ENCODE data around the gene MICAL2.

MICAL2 gene

GRCh38 chr11:12237381-12237784, 127.0 kb downstream of the MICAL2 start:
- peak in 1 of 10 donors; percentile 10 for DNase-seq

GRCh38 chr11:12238420-12238819, 128.0 kb downstream of the MICAL2 start:
- DNase-seq: no peak
- intact Hi-C loops (cut with DNase I): no loop called here

More at GRCh38 chr11:12237381-12237784, 127.0 kb downstream of the MICAL2 start:
- intact Hi-C loops (cut with DNase I): loop anchor here (2.0 kb wide), 1 partner anchor 149 kb away; no protein-coding TSS in a partner anchor

GRCh38 chr11:12239396-12239795, 129.0 kb downstream of the MICAL2 start:
- peak in 1 of 10 donors; percentile 28 for DNase-seq
- intact Hi-C loops (cut with DNase I): no loop called here

GRCh38 chr11:12239804-12240371, 129.5 kb downstream of the MICAL2 start:
- DNase-seq: peak in 1 of 10 donors; percentile 14
- intact Hi-C loops (cut with DNase I): no loop called here

GRCh38 chr11:12240677-12241076, 130.3 kb downstream of the MICAL2 start:
- DNase-seq: peak in 1 of 10 donors; percentile 84
- intact Hi-C loops (cut with DNase I): no loop called here

- DNase-seq: peak in 1 of 10 donors; percentile 47
- intact Hi-C loops (cut with DNase I): no loop called here
These were observed 131.0 kb downstream of the MICAL2 start for GRCh38 chr11:12241401-12241800.

GRCh38 chr11:12241971-12242672, 131.7 kb downstream of the MICAL2 start:
- peak in 1 of 10 donors; percentile 76 for DNase-seq
- intact Hi-C loops (cut with DNase I): no loop called here

GRCh38 chr11:12242966-12243365, 132.6 kb downstream of the MICAL2 start:
- intact Hi-C loops (cut with DNase I): no loop called here
- peak in 1 of 10 donors; percentile 1 for DNase-seq

GRCh38 chr11:12243486-12243885, 133.1 kb downstream of the MICAL2 start:
- intact Hi-C loops (cut with DNase I): no loop called here
- peak in 5 of 10 donors; percentile 41 to 90 (median 70) for DNase-seq

GRCh38 chr11:12243911-12244550, 133.6 kb downstream of the MICAL2 start:
- intact Hi-C loops (cut with DNase I): no loop called here

GRCh38 chr11:12245091-12245490, 134.7 kb downstream of the MICAL2 start:
- intact Hi-C loops (cut with DNase I): no loop called here
- DNase-seq: peak in 4 of 10 donors; percentile 57 to 92 (median 82)

More at GRCh38 chr11:12243911-12244550, 133.6 kb downstream of the MICAL2 start:
- DNase-seq: peak in 6 of 10 donors; percentile 28 to 92 (median 72)

- peak in 1 of 10 donors; percentile 26 for DNase-seq
- intact Hi-C loops (cut with DNase I): no loop called here
These were observed 135.2 kb downstream of the MICAL2 start for GRCh38 chr11:12245549-12246016.

- peak in 3 of 10 donors; percentile 26 to 76 (median 66) for DNase-seq
- intact Hi-C loops (cut with DNase I): no loop called here
These were observed 135.8 kb downstream of the MICAL2 start for GRCh38 chr11:12246147-12246546.

GRCh38 chr11:12246989-12247388, 136.6 kb downstream of the MICAL2 start:
- intact Hi-C loops (cut with DNase I): no loop called here
- peak in 2 of 10 donors; percentile 59 to 67 for DNase-seq

- intact Hi-C loops (cut with DNase I): no loop called here
These were observed 137.3 kb downstream of the MICAL2 start for GRCh38 chr11:12247543-12248254.

GRCh38 chr11:12248330-12248729, 137.9 kb downstream of the MICAL2 start:
- intact Hi-C loops (cut with DNase I): no loop called here
- DNase-seq: peak in 8 of 10 donors; percentile 59 to 96 (median 80)

More at GRCh38 chr11:12247543-12248254, 137.3 kb downstream of the MICAL2 start:
- peak in 1 of 10 donors; percentile 9 for DNase-seq

- intact Hi-C loops (cut with DNase I): no loop called here
- peak in 1 of 10 donors; percentile 86 for DNase-seq
These were observed 139.3 kb downstream of the MICAL2 start for GRCh38 chr11:12249590-12250260.

- peak in 1 of 10 donors; percentile 41 for DNase-seq
- intact Hi-C loops (cut with DNase I): no loop called here
These were observed 141.5 kb downstream of the MICAL2 start for GRCh38 chr11:12251666-12252560.

- DNase-seq: peak in 1 of 10 donors; percentile 23
- intact Hi-C loops (cut with DNase I): no loop called here
These were observed 143.5 kb downstream of the MICAL2 start for GRCh38 chr11:12253843-12254281.
